Stimulated activated CD4-positive, alpha-beta T cell treated with anti-CD3 and anti-CD28 coated beads, TNF-alpha, amount 100 ng/mL, for 1 hour (primary cell): Measurements from ENCODE around the gene OR13C5.
"Not testable (repeated sequence)": the region's sequence is repeated elsewhere in the genome, so short reads cannot be mapped to it uniquely, and the experiment has no call there.

ENCODE experiments used
- DNase-seq, 3 donors: peaks; one replicate each; pipeline ENCODE4 v3.0.0-alpha.2; 2020; ENCODE audit warnings: low read depth in 3 of 3, low spot score in 1 of 3

The OR13C5 gene, protein sequence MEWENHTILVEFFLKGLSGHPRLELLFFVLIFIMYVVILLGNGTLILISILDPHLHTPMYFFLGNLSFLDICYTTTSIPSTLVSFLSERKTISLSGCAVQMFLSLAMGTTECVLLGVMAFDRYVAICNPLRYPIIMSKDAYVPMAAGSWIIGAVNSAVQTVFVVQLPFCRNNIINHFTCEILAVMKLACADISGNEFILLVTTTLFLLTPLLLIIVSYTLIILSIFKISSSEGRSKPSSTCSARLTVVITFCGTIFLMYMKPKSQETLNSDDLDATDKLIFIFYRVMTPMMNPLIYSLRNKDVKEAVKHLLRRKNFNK

DNA sequence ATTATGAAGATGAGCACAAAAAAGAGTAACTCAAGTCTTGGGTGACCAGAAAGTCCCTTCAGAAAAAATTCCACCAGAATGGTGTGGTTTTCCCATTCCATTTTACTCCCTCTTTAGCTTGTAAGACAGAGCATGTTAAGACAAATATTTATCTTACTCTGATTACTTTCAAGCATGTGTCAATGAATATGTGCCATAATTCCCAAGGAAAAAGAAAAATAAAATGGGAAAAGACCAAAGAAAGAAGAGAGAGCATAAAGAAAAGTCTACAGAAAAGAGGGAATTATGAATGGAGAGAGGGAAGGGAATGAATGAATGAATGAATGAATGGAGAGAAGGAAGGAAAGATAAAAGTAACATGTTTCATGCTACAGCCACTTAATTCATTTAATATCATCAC lies at the start of gene OR13C5:
OR13C5 (minus strand) TSS at position 101 of the 400 bp plus-strand sequence; CDS start at position 101, 0 bp downstream.
- DNase-seq, result not testable (repeated sequence)

DNA sequence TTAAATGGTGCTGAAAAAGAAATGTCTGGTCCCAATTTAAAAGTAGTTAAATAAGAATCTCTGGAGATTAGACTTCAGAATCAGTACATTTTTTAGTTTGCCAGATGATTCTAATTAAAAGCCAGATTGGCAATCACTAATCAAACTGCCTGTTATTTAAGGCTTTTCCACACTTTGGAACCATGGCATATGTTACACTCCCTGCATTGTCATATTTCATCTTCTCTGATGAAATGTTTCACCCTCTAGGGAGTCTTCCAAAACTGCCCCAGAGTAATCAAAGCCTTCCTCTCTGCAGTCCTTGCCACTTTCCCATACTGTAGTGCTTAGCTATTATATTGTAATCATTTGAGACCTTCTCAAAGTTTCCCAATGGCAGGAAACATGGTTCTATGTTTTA lies 36.2 kb upstream of the OR13C5 start:
- no peak for DNase-seq

DNA sequence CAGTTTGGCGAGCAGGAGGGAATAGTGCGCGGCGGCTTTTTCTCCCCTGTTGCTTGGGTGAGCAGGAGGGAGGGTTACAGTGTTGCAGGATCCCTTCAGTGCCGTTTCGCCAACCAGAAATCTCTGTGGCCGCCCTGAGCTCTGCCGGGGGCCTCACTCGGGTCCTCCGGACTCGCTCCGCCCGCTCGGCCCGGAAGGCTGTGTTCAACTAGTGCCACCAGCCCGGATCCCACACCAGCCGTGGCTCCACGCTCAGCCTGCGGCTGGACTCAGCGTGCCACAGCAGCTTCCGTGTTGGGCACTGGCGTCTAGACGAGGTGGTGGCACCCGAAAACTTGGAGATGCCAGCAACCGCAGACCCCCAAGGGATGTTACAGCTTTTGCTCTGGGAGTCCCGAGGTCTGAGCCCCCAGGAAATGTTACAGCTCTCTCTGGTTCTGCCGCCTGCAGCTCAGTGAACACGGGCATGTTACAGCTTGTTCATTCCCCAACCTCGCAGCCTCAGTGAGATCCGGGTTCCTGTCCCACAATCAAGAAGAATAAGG lies 34.8 kb upstream of the OR13C5 start:
- DNase-seq, result no peak

DNA sequence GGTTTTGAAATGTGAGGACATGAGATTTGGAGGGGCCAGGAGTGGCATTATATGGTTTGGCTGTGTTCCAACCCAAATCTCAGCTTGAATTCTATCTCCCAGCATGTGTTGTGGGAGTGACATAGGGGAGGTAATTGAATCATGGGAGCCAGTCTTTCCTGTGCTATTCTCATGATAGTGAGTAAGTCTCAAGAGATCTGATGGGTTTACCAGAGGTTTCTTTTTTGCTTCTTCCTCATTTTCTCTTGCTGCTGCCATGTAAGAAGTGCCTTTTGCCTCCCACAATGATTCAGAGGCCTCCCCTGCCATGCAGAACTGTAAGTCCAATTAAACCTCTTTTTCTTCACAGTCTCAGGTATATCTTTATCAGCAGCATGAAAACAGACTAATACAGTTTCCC lies 26.8 kb upstream of the OR13C5 start:
- not testable (repeated sequence) for DNase-seq

DNA sequence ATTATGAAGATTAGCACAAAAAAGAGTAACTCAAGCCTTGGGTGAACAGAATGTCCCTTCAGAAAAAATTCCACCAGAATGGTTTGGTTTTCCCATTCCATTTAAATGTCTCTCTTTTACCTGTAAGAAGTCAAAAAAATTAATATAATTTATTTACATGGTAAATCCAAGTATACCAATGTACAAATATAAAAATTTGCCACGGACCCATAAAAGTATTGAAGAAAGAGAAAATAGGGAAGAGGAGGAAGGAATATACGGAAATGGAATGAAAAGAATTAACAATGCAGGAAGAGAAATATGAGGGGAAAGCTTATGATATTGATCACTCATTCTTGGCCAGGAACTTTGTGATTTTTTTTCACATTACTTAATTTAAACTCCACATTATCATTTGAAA lies 18.9 kb upstream of the OR13C5 start, which contains the start of gene OR13C9:
OR13C9 (minus strand) TSS at position 101 of the 400 bp plus-strand sequence; CDS start at position 101, 0 bp downstream.
- no peak for DNase-seq

DNA sequence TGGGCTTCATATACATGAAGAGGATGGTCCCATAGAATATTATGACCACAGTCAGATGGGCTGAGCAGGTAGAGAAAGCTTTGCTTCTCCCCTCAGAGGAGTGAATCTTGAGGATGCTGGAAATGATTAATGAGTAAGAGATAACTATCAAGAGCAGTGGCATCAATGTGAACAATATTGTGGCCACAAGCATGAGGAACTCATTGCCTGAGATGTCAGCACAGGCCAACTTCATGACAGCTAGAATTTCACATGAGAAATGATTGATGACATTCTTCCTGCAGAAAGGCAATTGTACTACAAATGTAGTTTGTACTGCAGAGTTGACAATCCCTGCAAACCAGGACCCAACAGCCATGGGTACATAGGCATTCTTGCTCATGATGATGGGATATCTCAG lies 18.2 kb upstream of the OR13C5 start:
- no peak for DNase-seq

DNA sequence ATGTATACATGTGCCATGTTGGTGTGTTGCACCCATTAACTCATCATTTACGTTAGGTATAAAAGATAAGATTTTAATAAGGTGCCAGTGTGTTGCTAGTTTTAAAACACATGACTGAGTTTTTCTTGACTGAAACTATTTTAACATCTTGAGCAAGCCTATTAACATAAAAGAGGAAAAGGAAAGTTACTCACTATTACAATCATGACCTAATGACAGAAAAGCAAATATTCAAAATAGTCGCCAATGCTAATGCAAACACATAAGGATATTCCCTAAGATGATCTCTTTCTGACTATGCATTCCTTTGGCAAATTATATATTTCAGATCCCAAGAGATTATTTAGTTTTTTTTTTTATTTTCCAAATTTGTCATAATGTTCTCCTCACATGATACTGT lies 12.0 kb upstream of the OR13C5 start:
- DNase-seq, result no peak

DNA sequence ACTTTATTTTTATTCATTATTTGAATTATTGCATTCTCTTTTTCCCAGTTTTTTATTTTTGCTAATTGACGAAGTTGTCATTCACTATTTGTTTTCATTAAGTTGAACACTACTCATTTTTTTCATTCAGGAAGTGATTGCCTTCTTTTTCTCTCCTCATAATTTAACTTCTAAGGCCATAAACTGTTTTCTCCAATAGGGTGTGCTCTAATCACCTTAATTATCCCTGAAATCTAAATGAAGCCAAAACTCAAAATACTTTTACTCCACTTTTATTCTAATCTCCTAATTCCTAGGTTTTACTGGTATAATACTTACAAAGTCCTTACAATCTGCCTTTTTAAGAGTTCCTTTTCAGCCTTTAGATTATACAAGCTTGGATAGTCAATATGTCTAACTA lies 9.1 kb upstream of the OR13C5 start:
- DNase-seq, result no peak

DNA sequence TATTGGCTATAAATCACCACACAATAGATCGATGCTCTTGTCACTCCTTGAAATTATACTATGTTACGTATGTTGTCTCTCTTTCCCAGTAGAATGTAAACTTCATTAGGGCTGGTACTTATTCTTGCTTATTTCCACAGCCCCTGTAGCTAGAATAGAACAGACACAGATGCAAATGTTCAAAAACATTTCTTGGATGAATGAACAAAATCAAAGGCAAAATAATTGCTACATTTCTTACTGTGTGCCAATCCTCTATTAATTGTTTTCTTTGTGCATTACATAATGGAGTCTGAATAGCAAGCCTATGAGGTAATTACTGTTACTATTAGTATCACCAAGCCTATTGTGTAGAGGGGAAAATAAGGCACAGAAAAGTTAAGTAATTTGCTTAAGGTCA lies 6.9 kb upstream of the OR13C5 start:
- no peak for DNase-seq

DNA sequence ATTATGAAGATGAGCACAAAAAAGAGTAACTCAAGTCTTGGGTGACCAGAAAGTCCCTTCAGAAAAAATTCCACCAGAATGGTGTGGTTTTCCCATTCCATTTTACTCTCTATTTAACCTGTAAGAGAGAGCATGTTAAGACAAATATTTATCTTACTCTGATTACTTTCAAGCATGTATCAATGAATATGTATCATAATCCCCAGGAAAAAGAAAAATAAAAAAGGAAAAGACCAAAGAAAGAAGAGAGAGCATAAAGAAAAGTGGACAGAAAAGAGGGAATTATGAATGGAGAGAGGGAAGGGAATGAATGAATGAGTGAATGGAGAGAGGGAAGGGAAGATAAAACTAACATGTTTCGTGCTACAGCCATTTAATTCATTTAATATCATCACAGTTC lies 6.3 kb upstream of the OR13C5 start, which contains the start of gene OR13C2:
OR13C2 (minus strand) TSS at position 101 of the 400 bp plus-strand sequence; CDS start at position 101, 0 bp downstream.
- not testable (repeated sequence) for DNase-seq

DNA sequence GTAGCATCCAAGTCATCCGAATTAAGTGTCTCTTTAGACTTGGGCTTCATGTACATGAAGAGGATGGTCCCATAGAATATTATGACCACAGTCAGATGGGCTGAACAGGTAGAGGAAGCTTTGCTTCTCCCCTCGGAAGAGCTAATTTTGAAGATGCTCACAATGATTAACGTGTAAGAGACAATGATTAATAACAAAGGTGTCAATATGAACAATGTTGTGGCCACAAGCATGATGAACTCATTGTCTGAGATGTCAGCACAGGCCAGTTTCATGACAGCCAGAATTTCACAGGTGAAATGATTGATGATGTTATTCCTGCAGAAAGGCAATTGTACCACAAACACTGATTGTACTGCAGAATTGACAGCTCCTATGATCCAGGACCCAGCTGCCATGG lies 5.6 kb upstream of the OR13C5 start:
- no peak for DNase-seq

DNA sequence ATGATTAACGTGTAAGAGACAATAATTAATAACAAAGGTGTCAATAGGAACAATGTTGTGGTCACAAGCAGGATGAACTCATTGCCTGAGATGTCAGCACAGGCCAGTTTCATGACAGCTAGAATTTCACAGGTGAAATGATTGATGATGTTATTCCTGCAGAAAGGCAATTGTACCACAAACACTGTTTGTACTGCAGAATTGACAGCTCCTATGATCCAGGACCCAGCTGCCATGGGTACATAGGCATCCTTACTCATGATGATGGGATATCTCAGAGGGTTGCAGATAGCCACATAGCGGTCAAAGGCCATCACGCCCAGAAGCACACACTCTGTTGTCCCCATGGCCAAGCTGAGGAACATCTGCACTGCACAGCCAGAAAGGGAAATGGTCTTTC lies 464 bp downstream of the OR13C5 start:
- DNase-seq, result not testable (repeated sequence)

DNA sequence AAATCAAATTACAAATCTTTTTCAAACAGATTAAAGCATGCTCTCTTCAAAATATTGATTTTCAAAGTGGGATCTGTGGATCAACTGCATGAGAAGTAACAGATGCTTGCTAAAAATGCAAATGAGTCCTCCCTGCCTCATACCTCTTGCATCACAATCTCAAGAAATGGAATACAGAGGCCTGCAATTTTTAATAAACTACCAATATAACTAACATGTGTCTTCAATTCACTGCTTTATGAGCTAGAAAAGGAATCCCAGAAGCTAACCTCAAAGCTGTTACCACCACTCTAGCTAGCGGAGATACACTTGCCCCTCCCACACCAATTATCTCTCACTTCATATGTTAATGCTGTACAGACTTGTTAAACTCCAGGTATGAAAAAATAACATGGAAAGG lies 9.6 kb downstream of the OR13C5 start:
- DNase-seq, result no peak

DNA sequence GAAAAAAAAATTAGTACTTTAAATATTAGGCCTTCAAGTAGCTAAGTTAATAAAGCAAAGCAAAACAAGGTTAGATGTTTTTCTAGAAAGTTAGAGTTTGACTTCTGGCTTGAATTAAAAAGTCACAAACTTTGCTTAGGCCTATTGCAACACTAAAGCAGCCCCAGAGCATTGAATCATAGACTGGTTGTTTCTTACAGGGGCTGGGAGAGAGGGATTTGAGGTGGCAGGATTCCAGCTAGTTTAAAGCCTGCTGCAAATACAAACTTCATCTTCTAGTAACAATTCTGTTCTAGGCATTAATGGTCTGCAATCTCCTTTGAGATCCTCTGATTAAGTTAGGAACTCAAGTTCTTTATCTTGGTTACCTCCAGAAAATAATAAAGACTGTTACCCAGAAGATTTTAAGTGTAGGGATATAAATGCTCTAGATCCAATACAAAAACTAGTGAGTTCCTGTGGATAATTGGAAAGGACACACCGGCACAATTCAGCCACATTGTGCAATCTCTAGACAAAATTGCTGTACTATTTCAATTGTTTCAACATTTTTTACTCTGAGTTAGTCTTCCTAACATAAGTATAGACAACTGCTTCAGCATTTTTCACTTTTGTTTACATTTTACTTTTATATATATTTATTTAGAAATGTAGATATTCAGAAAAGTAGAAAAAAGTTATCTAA lies 12.6 kb downstream of the OR13C5 start:
- DNase-seq, result no peak

DNA sequence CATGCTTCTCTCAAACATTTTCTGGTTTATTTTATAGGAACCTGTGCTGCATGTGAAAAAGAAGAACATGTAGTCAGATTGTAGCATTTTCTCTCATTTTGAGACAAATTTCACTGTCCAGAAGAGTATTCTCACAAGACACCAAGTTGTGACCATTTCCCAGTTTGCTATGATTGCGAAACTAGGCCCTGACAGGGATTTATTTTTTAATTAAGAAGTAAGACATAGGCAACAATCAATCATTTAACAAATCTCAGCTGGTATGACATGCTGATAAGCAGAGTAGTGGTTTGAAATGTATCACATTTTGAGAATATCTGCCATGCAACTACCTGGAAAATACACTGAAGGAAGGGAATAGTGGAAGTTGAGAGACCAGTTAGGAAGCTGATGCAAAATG lies 18.7 kb downstream of the OR13C5 start:
- DNase-seq, result no peak

DNA sequence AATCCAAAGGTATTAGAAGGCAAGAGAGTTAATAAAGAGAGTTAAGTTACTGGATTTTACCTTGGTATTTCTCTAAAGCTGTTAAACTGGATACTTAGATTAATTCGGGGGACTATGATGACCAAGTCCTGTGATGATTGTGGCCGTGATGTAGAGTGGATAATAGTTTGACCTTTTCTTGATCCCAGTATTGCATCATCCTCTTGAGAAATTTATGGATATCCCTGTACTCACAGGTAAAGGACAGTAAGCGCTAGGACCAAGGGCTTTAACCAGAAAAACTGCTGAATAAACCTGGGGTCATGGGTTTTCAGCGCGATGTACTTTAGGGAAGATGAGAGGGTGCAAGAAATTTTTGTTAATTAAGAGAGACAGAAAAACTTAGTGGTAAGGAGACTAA lies 21.9 kb downstream of the OR13C5 start:
- no peak for DNase-seq

DNA sequence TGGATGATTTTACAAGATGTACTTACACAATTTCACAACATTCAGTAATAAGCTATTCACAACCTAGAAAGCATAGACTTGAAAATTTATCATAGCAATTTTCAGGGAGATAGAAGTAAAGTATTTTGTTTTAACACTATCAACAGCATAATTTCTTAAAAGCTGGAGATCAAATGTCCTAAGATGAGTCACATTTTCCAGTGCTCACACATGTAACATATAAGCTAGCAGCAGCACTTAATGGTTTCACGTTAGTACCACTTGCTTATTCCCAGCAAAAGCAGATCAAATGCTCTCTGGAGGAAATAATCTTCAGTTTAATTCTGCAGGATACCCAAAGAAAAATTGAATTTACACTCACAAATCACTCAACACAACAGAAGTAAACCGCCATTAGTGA lies 23.8 kb downstream of the OR13C5 start:
- no peak for DNase-seq

DNA sequence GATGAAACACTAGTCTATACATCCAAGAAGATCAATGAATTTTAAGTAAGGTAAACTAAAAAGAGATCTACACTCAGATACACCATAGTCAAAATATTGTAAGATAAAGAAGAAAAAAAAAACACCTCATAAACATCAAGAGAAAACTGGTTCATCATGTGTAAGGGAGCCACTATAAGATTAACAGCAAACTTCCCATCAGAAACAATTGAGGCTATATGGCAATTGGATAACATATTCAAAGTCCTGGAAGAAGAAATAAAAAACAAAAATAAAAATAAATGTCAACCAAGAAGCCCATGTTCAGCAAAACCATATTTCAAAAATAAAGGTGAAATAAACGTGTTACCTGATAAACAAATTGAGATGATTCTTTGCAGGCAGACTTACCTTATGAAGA lies 26.6 kb downstream of the OR13C5 start:
- no peak for DNase-seq

DNA sequence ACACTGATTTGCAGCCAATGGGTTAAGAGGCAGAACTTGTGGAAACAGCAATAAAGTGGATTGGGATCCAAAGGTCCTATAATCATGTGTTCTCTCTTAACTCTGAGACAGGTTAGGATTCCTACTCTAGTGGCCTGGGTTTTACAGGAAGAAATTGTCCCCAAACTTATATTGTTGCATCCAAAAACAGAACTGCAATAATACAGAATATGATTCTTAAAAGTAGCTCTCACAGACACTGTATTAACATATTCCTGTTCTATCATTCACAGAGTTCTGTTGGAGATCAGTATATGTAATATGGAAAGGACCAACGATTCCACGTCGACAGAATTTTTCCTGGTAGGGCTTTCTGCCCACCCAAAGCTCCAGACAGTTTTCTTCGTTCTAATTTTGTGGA lies 30.3 kb downstream of the OR13C5 start, which contains the start of gene OR13C8:
OR13C8 (plus strand) TSS at position 301 of the 400 bp plus-strand sequence; CDS start at position 301, 0 bp downstream.
- no peak for DNase-seq

DNA sequence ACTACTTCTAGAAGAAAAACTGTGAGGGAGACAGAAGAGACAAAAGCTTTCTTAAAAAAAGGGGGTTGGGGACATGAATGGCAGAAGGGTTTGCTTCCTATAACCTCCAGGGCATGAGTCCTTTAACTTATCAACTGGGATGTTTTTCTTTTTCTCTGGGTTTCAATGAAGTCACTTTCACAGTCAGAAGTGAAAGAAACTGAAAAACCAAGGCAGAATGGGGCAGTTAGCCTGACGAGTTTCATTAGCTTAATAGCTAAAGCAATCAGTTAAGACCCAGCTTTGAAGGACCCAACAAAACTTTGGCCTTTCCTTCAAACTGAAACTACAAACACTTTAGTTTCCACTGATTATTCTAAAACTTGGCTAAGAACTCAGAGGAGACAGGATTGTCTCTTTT lies 34.9 kb downstream of the OR13C5 start:
- DNase-seq, result no peak

DNA sequence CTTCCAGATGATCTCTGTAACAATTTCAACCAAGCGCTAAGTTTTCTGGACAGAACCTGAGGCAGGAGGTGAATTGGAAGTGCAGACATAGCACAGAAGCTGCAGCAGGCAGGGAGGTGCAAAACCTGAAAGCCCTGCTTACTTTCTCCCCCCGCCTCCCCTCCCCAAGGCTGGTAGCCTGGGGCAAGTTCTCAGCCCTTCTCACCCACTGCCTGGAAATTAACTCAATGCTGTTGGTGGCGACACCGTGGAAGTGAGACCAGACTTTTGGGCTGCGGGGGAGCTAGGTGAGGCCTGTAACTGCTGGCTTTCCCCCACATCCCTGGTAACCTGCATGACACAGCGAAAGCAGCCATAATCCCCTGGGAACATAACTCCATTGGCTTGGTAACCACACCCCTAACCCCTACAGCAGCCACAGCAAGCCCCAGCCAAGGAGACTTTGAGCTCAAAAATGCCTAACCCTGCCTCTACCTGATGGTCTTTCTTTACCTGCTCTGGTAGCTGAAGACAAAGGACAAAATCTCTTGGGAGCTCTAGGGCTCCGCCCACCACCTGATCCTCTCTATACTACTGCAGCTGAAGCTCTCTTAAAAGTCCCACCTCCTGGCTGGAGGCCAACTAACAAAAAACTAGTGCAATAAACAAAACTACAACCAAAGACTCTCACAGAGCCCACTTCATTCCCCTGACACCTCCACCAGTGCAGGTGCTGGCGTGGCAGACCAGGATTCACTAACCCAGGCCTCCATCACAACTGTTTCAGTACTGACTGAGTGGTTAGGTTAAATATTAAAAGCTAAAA lies 42.2 kb downstream of the OR13C5 start:
- DNase-seq, result no peak
